Kidney (tissue), 14 donors: ENCODE data around the gene ATP6V1G1. TPM values are rescaled to one million over a fixed set of nuclear protein-coding genes. Genes with fewer than 3 reads are reported as not detected.
A peak's percentile ranks its signal among the peaks of the same experiment; 100 is the strongest.

Source experiments
- DNase-seq, 5 donors: peaks; one replicate each; pipeline ENCODE4 v3.0.0-alpha.2; 2013 to 2020
- FAIRE-seq: peaks from 2 replicates; lab custom pipeline; 2012; peaks lifted over from hg19 to GRCh38; lab: Jason Lieb, UNC
- H3K27ac ChIP-seq, 2 donors: one replicate each; pipeline ENCODE4 v1.7.0; 2013; ENCODE audit warnings: low read depth in 2 of 2, low read length in 2 of 2, inconsistent platforms in 1 of 2
- H3K27me3 ChIP-seq: one replicate; pipeline ENCODE4 v1.7.1; 2013; ENCODE audit warnings: low read length, inconsistent platforms; ENCODE audit not compliant: control insufficient read depth, insufficient read depth
- H3K36me3 ChIP-seq, 3 donors: one replicate each; pipeline versions ENCODE4 v1.7.0 to v1.7.1; 2013; ENCODE audit warnings: low read length in 3 of 3, control low read depth in 1 of 3, inconsistent platforms in 1 of 3; ENCODE audit not compliant: insufficient read depth in 3 of 3, control insufficient read depth in 2 of 3
- H3K4me1 ChIP-seq, 3 donors: one replicate each; pipeline versions ENCODE4 v1.7.0 to v1.7.1; 2013; ENCODE audit warnings: low read length in 3 of 3, inconsistent platforms in 1 of 3, low read depth in 1 of 3; ENCODE audit not compliant: control insufficient read depth in 2 of 3, insufficient read depth in 2 of 3
- H3K4me3 ChIP-seq, 3 donors: one replicate each; pipeline versions ENCODE4 v1.7.0 to v1.8.1; 2013; ENCODE audit warnings: low read length in 3 of 3, control low read depth in 1 of 3, inconsistent platforms in 1 of 3
- H3K9ac ChIP-seq, 3 donors: one replicate each; pipeline versions ENCODE4 v1.7.0 to v1.7.1; 2013; ENCODE audit warnings: low read length in 3 of 3, control low read depth in 1 of 3, inconsistent platforms in 1 of 3
- H3K9me3 ChIP-seq, 3 donors: one replicate each; pipeline versions ENCODE4 v1.7.0 to v1.7.1; 2013; ENCODE audit warnings: low read length in 3 of 3, control low read depth in 1 of 3, inconsistent platforms in 1 of 3; ENCODE audit not compliant: control insufficient read depth in 2 of 3, insufficient read depth in 1 of 3
- intact Hi-C: fragments of 100-400 bp; cut with DNase I; formaldehyde crosslinking; loops from one replicate; pipeline ENCODE4 v1.11.1; 2022
- polyA plus RNA-seq: library from polyadenylated mRNA; stranded (reverse); fragments of 350-450 nt; fragmentation: Illumina TruSeq; extraction: RNeasy Lipid Tissue Mini Kit (QIAGEN cat#74804); gene quantifications from one replicate; pipeline ENCODE4 v1.2.3, GENCODE V29; 2014; ENCODE audit warnings: low read depth, low replicate concordance; ENCODE audit not compliant: insufficient read depth
- total RNA-seq: library from RNA; stranded (reverse); fragmentation: NEBNext Ultra II Directional; extraction: Animal tissue kit (Norgen Biotek cat#: 25700); gene quantifications from one replicate; pipeline ENCODE4 v1.2.1, GENCODE V29; 2021
- TF ChIP-seq, protein P1 (sequence below): IDR thresholded peaks from 3 replicates; pipeline ENCODE4 v1.5.1; 2012; ENCODE audit warnings: mild to moderate bottlenecking, moderate library complexity, borderline replicate concordance; ENCODE audit not compliant: insufficient read depth; ENCODE audit errors: extremely low read depth
- donor health status: control.
- donor health status: control.
- donor health status: control.
- donor health status: control.
- donor health status: control.
- donor health status: DM: yes; HTN: yes; CAD: no.
- donor health status: Normal renal cell carcinoma (clear cell type).

Gene ATP6V1G1
- total and polyA plus RNA-seq, 2 donors from 2014 or later: 103 to 215 TPM

DNA sequence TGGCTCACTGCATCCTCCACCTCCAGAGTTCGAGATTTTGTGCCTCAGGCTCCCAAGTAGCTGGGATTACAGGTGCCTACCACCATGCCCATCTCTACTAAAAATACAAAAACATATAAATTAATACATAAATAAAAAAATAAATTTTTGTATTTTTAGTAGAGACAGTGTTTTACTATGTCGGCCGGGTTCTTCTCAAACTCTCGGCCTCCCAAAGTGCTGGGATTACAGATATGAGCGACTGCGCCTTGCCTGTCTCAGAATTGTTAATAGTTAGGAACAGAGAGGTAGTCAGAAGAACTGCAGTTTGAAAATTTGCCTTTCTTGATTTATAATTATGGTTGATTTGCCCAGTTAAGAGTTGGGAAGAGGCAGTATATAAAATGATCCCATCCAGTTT, 2.8 kb downstream of the ATP6V1G1 start:
- DNase-seq (no peak), FAIRE-seq (no peak)
- Histone ChIP-seq H3K9me3 (no peaks in the 10 kb centered on the region), H3K9ac (no peak overlapping the region), H3K4me3 (no peak overlapping the region), H3K36me3 (peaks cover 6 to 15% (median 9%) of the 10 kb centered on the region in 3 donors), H3K27me3 (no peaks in the 10 kb centered on the region), H3K4me1 (peaks cover 2 to 30% (median 21%) of the 10 kb centered on the region in 3 donors), H3K27ac (no peak overlapping the region)
- intact Hi-C loops: no loop called here
- TF ChIP-seq, protein P1, sequence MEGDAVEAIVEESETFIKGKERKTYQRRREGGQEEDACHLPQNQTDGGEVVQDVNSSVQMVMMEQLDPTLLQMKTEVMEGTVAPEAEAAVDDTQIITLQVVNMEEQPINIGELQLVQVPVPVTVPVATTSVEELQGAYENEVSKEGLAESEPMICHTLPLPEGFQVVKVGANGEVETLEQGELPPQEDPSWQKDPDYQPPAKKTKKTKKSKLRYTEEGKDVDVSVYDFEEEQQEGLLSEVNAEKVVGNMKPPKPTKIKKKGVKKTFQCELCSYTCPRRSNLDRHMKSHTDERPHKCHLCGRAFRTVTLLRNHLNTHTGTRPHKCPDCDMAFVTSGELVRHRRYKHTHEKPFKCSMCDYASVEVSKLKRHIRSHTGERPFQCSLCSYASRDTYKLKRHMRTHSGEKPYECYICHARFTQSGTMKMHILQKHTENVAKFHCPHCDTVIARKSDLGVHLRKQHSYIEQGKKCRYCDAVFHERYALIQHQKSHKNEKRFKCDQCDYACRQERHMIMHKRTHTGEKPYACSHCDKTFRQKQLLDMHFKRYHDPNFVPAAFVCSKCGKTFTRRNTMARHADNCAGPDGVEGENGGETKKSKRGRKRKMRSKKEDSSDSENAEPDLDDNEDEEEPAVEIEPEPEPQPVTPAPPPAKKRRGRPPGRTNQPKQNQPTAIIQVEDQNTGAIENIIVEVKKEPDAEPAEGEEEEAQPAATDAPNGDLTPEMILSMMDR: no peak

- no peaks in the 10 kb centered on the region for H3K27me3 ChIP-seq
- no peak for DNase-seq
- TF ChIP-seq, protein P1: no peak
- no peak for FAIRE-seq
- no peaks in the 10 kb centered on the region for H3K9me3 ChIP-seq
- peak overlapping the region in 1 of 2 donors; percentile 66 for H3K27ac ChIP-seq
- H3K4me1 ChIP-seq: peaks cover 2 to 30% (median 21%) of the 10 kb centered on the region in 3 donors
- H3K9ac ChIP-seq: no peak overlapping the region
- intact Hi-C loops: no loop called here
- peaks cover 6 to 15% (median 9%) of the 10 kb centered on the region in 3 donors for H3K36me3 ChIP-seq
- H3K4me3 ChIP-seq: peak overlapping the region in 1 of 3 donors; percentile 28
These were observed 3.8 kb downstream of the ATP6V1G1 start for GRCh38 chr9:114591291-114591787.

GRCh38 chr9:114591849-114592248, 4.3 kb downstream of the ATP6V1G1 start:
- DNase-seq: no peak
- intact Hi-C loops: no loop called here
- FAIRE-seq: no peak
- H3K36me3 ChIP-seq: peaks cover 6 to 19% (median 9%) of the 10 kb centered on the region in 3 donors
- H3K9me3 ChIP-seq: no peaks in the 10 kb centered on the region
- H3K27me3 ChIP-seq: no peaks in the 10 kb centered on the region
- peaks cover 2 to 30% (median 21%) of the 10 kb centered on the region in 3 donors for H3K4me1 ChIP-seq
- H3K9ac ChIP-seq: peak overlapping the region in 1 of 3 donors; percentile 49
- H3K4me3 ChIP-seq: peak overlapping the region in 1 of 3 donors; percentile 24
- H3K27ac ChIP-seq: peak overlapping the region in 1 of 2 donors; percentile 9
- TF ChIP-seq, protein P1: no peak
